Gastrocnemius medialis (tissue), 4 donors: Measurements from ENCODE around the gene MED25.

Experiments
- POLR2A ChIP-seq, 2 donors: fragments of 450-650 bp; IDR thresholded peaks; one replicate each; pipeline ENCODE4 v1.6.1; 2017; ENCODE audit warnings: antibody characterized with exemption in 2 of 2, mild to moderate bottlenecking in 2 of 2, moderate library complexity in 2 of 2
- TF ChIP-seq, protein P1 (sequence below), 5 experiments: fragments of 450-650 bp in 3 of 5; fragments of 200-600 bp in 2 of 5; sonication (generic) in 2 of 5; IDR thresholded peaks in 4 of 5; conservative IDR thresholded peaks in 1 of 5; 1 replicate in 4 of 5; 2 replicates in 1 of 5; pipeline ENCODE4 v1.5.1; 2016 to 2019; ENCODE audit warnings: antibody characterized with exemption in 5 of 5, mild to moderate bottlenecking in 3 of 5, moderate library complexity in 3 of 5

DNA sequence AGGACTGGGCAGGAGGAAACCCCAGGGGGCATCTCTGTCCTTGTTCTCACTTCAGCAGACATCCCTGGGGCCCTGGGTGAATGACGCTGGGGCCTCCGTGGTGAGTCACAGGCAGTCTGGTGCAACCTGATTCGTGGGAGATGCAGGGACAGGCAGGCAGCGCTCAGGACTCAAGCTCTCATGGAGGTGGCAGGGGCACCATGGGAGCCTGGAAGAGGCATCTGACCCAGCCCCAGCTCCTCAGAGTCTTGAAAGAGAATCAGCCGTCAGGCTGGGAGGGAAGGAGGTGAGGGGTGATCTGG, 18.9 kb downstream of the MED25 start:
- TF ChIP-seq, protein P1, sequence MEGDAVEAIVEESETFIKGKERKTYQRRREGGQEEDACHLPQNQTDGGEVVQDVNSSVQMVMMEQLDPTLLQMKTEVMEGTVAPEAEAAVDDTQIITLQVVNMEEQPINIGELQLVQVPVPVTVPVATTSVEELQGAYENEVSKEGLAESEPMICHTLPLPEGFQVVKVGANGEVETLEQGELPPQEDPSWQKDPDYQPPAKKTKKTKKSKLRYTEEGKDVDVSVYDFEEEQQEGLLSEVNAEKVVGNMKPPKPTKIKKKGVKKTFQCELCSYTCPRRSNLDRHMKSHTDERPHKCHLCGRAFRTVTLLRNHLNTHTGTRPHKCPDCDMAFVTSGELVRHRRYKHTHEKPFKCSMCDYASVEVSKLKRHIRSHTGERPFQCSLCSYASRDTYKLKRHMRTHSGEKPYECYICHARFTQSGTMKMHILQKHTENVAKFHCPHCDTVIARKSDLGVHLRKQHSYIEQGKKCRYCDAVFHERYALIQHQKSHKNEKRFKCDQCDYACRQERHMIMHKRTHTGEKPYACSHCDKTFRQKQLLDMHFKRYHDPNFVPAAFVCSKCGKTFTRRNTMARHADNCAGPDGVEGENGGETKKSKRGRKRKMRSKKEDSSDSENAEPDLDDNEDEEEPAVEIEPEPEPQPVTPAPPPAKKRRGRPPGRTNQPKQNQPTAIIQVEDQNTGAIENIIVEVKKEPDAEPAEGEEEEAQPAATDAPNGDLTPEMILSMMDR (IDR thresholded peaks at IDR 0.05 in 4 of 5, conservative IDR thresholded peaks at IDR 0.05 in 1 of 5): no peak
- TF ChIP-seq POLR2A (IDR thresholded peaks at IDR 0.05): no peak
